GM18873 (cell line): ENCODE measurements around the gene ATG4A.

Source experiments
- ATAC-seq: cut with Tn5 transposase; IDR thresholded peaks from one replicate; pipeline ENCODE4 v1.9.1; 2021; ENCODE audit warnings: mild to moderate bottlenecking, moderate library complexity, moderate number of reproducible peaks; ENCODE audit not compliant: unreplicated experiment, low FRiP score

ATG4A gene, protein sequence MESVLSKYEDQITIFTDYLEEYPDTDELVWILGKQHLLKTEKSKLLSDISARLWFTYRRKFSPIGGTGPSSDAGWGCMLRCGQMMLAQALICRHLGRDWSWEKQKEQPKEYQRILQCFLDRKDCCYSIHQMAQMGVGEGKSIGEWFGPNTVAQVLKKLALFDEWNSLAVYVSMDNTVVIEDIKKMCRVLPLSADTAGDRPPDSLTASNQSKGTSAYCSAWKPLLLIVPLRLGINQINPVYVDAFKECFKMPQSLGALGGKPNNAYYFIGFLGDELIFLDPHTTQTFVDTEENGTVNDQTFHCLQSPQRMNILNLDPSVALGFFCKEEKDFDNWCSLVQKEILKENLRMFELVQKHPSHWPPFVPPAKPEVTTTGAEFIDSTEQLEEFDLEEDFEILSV

GRCh38 chrX:108091264-108091877 is at the start of gene ATG4A, which contains the start of gene PSMD10:
ATG4A (plus strand) TSS chrX:108091778; CDS start chrX:108091827, 49 bp downstream.
PSMD10 (minus strand) TSS chrX:108091542; CDS start chrX:108091520, 22 bp downstream.
- peak; percentile 95 for ATAC-seq

- ATAC-seq = no peak
Observed at GRCh38 chrX:108044554-108045256, 46.9 kb upstream of the ATG4A start, which contains the start of gene VSIG1. VSIG1 (plus strand) TSS chrX:108045065; CDS start chrX:108045131, 66 bp downstream.

- no peak for ATAC-seq
Observed at GRCh38 chrX:108049649-108050048, 41.9 kb upstream of the ATG4A start.

GRCh38 chrX:108053218-108053617 is 38.4 kb upstream of the ATG4A start:
- no peak for ATAC-seq

DNA sequence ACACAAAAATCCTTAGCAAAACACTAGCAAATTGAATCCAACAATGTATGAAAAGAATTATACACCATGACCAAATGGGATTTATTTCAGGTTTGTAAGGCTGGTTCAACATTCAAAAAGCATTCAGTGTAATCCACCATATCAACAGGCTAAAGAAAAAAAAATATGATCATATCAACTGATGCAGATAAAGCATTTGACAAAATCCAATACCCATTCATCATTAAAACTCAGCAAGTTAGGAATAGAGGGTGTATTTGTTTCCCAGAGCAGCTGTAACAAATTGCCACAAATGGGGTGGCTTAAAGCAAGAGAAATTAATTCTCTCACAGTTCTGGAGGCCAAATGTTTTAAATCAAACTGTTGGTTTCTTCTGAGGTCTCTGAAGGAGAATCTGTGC is 36.0 kb upstream of the ATG4A start:
- no peak for ATAC-seq

GRCh38 chrX:108059801-108060200 is 31.8 kb upstream of the ATG4A start:
- no peak for ATAC-seq

- ATAC-seq = no peak
Observed at GRCh38 chrX:108064001-108064400, 27.6 kb upstream of the ATG4A start.

- ATAC-seq = no peak
Observed at GRCh38 chrX:108064613-108065012, 27.0 kb upstream of the ATG4A start.

GRCh38 chrX:108068121-108068520 is 23.5 kb upstream of the ATG4A start:
- ATAC-seq = no peak

GRCh38 chrX:108070891-108071290 is 20.7 kb upstream of the ATG4A start:
- no peak for ATAC-seq

DNA sequence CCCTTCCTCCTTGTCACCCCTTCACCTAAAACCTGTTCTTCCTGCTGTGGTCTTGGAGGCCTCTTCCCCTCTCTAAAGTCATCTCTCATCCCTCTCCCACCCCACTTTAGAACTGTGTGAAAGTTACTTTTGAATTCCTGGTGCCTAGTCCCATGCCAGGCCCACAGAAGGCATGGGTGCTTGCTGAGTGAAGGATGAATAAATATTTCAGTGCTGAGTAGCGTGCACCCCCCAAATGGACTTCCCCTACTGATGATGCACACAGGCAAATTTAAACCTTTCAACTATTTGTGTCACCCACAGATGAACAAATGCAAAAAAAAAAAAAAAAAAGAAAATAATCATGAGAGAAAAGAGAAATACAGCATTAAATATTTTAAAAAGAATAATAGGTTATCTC is 20.0 kb upstream of the ATG4A start:
- ATAC-seq = no peak

- ATAC-seq = no peak
Observed at GRCh38 chrX:108072746-108073145, 18.8 kb upstream of the ATG4A start.

DNA sequence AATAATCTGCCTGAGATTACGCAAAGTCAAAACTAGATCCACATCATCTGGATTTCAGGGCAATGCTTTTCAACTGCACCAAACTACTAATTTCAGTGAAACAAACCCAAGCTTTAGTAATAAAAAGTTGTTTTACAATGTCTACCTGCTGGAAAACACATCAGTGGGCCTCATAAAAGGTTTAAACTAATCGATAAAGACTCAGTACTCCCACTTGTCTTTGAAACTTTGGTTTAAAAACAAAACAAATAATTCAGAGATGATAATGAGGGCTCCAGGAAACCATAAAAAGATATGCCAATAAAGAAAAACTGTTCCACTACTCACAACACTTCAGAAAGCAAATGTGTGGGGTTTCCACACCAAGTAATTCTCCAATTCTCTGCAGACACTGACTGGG is 10.5 kb upstream of the ATG4A start:
- no peak for ATAC-seq

DNA sequence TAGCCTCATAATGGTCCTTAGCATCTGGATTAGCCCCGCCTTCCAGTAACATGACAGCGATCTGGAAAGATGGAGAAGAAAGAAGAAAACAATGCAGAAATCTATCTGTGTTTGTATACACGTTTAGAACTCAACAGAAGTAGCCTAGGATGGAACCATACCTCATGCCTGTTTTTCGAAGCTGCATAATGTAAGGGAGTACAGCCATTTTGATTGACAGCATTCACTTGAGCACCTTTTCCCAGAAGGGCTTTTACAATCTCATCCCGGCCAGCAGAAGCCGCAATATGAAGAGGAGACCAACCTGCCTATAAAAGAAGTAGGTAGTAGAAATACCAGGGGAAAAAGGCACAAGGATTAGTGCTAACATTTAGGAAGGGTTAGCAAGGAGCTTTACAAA is 3.8 kb upstream of the ATG4A start:
- ATAC-seq = no peak

DNA sequence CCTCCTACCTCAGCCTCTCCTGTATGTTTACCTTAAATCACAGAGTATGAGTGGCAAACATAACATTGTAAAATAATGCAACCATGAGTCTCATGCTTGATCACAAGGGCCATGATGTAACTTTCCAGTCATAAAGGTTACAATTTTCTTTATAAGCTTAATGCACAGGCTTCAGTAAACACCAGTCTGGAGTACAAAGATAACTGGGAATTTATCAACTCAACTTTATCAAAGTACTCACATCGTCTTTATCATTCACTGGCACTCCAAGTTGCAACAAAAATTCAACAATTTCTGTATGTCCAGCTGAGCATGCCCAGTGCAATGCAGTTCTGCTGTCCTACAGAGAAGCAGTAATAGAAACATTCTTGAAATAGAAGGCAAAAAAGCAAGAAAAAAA is 3.1 kb upstream of the ATG4A start:
- no peak for ATAC-seq

GRCh38 chrX:108090491-108091263 is 901 bp upstream of the ATG4A start:
- ATAC-seq = no peak

GRCh38 chrX:108091878-108092291 is 307 bp downstream of the ATG4A start:
- peak; percentile 33 for ATAC-seq

DNA sequence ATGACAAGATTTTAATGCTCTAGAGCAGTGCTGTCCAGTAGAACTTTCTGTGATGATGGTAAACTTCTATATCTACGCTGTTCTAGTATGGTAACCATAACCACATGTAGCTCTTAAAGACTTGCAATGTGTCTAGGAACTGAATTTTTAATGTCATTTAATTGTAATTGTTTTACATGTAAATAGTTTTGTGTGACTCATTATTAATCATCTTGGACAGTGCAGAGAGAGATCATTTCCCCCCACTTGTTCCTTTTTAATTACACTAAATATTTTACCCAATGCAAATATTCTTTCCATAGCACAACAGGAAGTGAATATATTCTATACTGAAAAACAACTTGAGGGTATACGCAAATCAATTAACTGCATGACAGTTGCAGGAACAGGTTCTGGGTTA is 5.8 kb downstream of the ATG4A start:
- ATAC-seq = no peak

DNA sequence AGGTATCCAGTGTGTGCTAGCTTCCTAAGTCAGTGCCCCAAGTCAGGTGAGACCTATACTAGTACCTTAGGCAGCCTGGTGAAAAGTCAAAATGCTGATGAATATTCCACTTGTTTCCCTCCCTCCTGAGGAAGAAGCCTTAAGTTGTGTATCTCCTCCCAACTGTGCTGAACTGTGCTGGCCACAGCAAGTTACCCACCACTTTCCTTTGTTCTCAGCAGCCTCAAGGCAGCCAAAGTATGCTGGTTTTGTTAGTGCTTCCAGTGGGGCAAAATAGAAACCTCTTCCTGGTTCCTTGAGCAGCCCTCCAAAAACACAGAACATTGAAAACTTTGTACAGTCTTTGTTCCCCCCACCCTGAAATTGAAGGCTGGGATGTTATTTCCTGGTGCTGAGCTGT is 13.9 kb downstream of the ATG4A start:
- ATAC-seq = no peak

- ATAC-seq = no peak
Observed at GRCh38 chrX:108114541-108114940, 23.0 kb downstream of the ATG4A start.
